ENCODE measurements around the gene ADAMTS2. TPM values are rescaled to one million over a fixed set of nuclear protein-coding genes. Genes with fewer than 3 reads are reported as not detected.

ADAMTS2 gene
- total RNA-seq, 1 donor from 2014 or later = 152 TPM

GRCh38 chr5:179311091-179311470 lies 34.2 kb downstream of the ADAMTS2 start:
- DNase-seq (ENCODE audit: low spot score) = no peak

GRCh38 chr5:179310439-179311090 lies 34.7 kb downstream of the ADAMTS2 start:
- no peak for DNase-seq (ENCODE audit: low spot score)

GRCh38 chr5:179309751-179310320 lies 35.4 kb downstream of the ADAMTS2 start:
- no peak for DNase-seq (ENCODE audit: low spot score)

- no peak for DNase-seq (ENCODE audit: low spot score)
These were observed 35.9 kb downstream of the ADAMTS2 start for GRCh38 chr5:179309383-179309670.

GRCh38 chr5:179308563-179309382 lies 36.5 kb downstream of the ADAMTS2 start:
- DNase-seq (ENCODE audit: low spot score) = no peak

- no peak for DNase-seq (ENCODE audit: low spot score)
These were observed 37.3 kb downstream of the ADAMTS2 start for GRCh38 chr5:179307931-179308471.

- no peak for DNase-seq (ENCODE audit: low spot score)
These were observed 38.1 kb downstream of the ADAMTS2 start for GRCh38 chr5:179307013-179307800.

- DNase-seq (ENCODE audit: low spot score) = no peak
These were observed 38.9 kb downstream of the ADAMTS2 start for GRCh38 chr5:179306191-179307012.

- DNase-seq (ENCODE audit: low spot score) = no peak
These were observed 40.4 kb downstream of the ADAMTS2 start for GRCh38 chr5:179304871-179305270.

- peak; percentile 73 for DNase-seq (ENCODE audit: low spot score)
These were observed 40.8 kb downstream of the ADAMTS2 start for GRCh38 chr5:179304466-179304865.

- DNase-seq (ENCODE audit: low spot score) = no peak
These were observed 41.6 kb downstream of the ADAMTS2 start for GRCh38 chr5:179303451-179304200.

GRCh38 chr5:179302499-179303185 lies 42.6 kb downstream of the ADAMTS2 start:
- DNase-seq (ENCODE audit: low spot score) = no peak

- DNase-seq (ENCODE audit: low spot score) = no peak
These were observed 43.5 kb downstream of the ADAMTS2 start for GRCh38 chr5:179301796-179302195.

- no peak for DNase-seq (ENCODE audit: low spot score)
These were observed 43.9 kb downstream of the ADAMTS2 start for GRCh38 chr5:179301376-179301775.

- peak; percentile 83 for DNase-seq (ENCODE audit: low spot score)
These were observed 44.6 kb downstream of the ADAMTS2 start for GRCh38 chr5:179300581-179301180.

- no peak for DNase-seq (ENCODE audit: low spot score)
These were observed 46.9 kb downstream of the ADAMTS2 start for GRCh38 chr5:179298181-179298993.

GRCh38 chr5:179297486-179298180 lies 47.6 kb downstream of the ADAMTS2 start:
- no peak for DNase-seq (ENCODE audit: low spot score)

GRCh38 chr5:179297026-179297425 lies 48.2 kb downstream of the ADAMTS2 start:
- DNase-seq (ENCODE audit: low spot score) = no peak

Measured in umbilical cord (tissue), 2 donors.